ENCODE results near the gene NR5A2. TPM values are rescaled to one million over a fixed set of nuclear protein-coding genes. Genes with fewer than 3 reads are reported as not detected.

Gene NR5A2
- total RNA-seq, 2 donors from 2014 or later = 45.5 to 65.9 TPM

GRCh38 chr1:200152336-200152735 is 124.8 kb downstream of the NR5A2 start:
- no peak overlapping the region for H3K4me3 ChIP-seq
- H3K36me3 ChIP-seq = no peaks in the 10 kb centered on the region
- TF ChIP-seq CTCF (IDR thresholded peaks at IDR 0.05) = no peak
- no peak overlapping the region for H3K9ac ChIP-seq (ENCODE audit: low read depth in 2 of 2, low read length in 2 of 2)
- H3K27me3 ChIP-seq = no peaks in the 10 kb centered on the region
- DNase-seq = no peak
- H3K9me3 ChIP-seq = no peaks in the 10 kb centered on the region
- no peaks in the 10 kb centered on the region for H3K4me1 ChIP-seq
- H3K27ac ChIP-seq = no peak overlapping the region
- intact Hi-C loops (cut with DNase I) = no loop called here

GRCh38 chr1:200153277-200154055 is 126.0 kb downstream of the NR5A2 start:
- no peak for DNase-seq
- Histone ChIP-seq H3K27ac (no peak overlapping the region), H3K36me3 (no peaks in the 10 kb centered on the region), H3K9me3 (no peaks in the 10 kb centered on the region), H3K9ac (ENCODE audit: low read depth in 2 of 2, low read length in 2 of 2) (no peak overlapping the region), H3K4me1 (no peaks in the 10 kb centered on the region), H3K27me3 (no peaks in the 10 kb centered on the region), H3K4me3 (no peak overlapping the region)
- no peak for TF ChIP-seq CTCF (IDR thresholded peaks at IDR 0.05)
- intact Hi-C loops (cut with DNase I) = no loop called here

GRCh38 chr1:200154069-200154767 is 126.7 kb downstream of the NR5A2 start:
- no peaks in the 10 kb centered on the region for H3K9me3 ChIP-seq
- H3K9ac ChIP-seq (ENCODE audit: low read depth in 2 of 2, low read length in 2 of 2) = no peak overlapping the region
- no peak overlapping the region for H3K4me3 ChIP-seq
- intact Hi-C loops (cut with DNase I) = no loop called here
- no peak overlapping the region for H3K27ac ChIP-seq
- no peak for TF ChIP-seq CTCF (IDR thresholded peaks at IDR 0.05)
- no peaks in the 10 kb centered on the region for H3K36me3 ChIP-seq
- no peaks in the 10 kb centered on the region for H3K27me3 ChIP-seq
- H3K4me1 ChIP-seq = no peaks in the 10 kb centered on the region
- no peak for DNase-seq

DNA sequence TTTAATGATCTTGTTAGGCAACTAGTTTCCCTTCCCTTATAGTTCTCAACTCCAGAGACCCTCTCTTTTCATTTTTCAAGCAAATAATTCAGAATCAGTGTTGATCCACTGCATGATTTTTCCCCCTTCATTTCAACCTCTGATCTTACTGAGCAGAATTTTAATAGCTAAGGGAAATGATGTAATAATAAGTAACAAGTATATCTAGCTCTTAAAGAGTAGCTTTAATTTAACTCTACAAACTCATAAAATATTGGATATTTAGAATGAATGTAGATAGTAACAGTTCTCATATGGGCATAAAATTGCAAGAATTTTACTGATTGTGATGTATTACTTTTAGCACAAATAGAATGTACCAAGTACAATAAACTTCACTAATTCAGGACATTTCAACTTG is 130.2 kb downstream of the NR5A2 start:
- Histone ChIP-seq H3K4me3 (no peak overlapping the region), H3K9ac (ENCODE audit: low read depth in 2 of 2, low read length in 2 of 2) (no peak overlapping the region), H3K27me3 (no peaks in the 10 kb centered on the region), H3K36me3 (no peaks in the 10 kb centered on the region), H3K4me1 (no peaks in the 10 kb centered on the region), H3K9me3 (no peaks in the 10 kb centered on the region), H3K27ac (no peak overlapping the region)
- intact Hi-C loops (cut with DNase I) = no loop called here
- no peak for TF ChIP-seq CTCF (IDR thresholded peaks at IDR 0.05)
- no peak for DNase-seq

GRCh38 chr1:200161801-200162200 is 134.3 kb downstream of the NR5A2 start:
- no peak for DNase-seq
- Histone ChIP-seq H3K4me1 (no peaks in the 10 kb centered on the region), H3K36me3 (no peaks in the 10 kb centered on the region), H3K4me3 (no peak overlapping the region), H3K27ac (no peak overlapping the region), H3K9ac (ENCODE audit: low read depth in 2 of 2, low read length in 2 of 2) (no peak overlapping the region), H3K27me3 (no peaks in the 10 kb centered on the region), H3K9me3 (no peaks in the 10 kb centered on the region)
- intact Hi-C loops (cut with DNase I) = no loop called here
- no peak for TF ChIP-seq CTCF (IDR thresholded peaks at IDR 0.05)

Data from colonic mucosa (tissue), 4 donors.